ENCODE data around the gene UBQLN4. TPM values are rescaled to one million over a fixed set of nuclear protein-coding genes. Genes with fewer than 3 reads are reported as not detected.

UBQLN4 gene
- total RNA-seq, 1 experiment from 2014 or later = 37.3 TPM

GRCh38 chr1:155993595-155993994, 60.0 kb downstream of the UBQLN4 start:
- ATAC-seq = no peak
- TF ChIP-seq E2F5 (CRISPR knock-in tag; IDR thresholded peaks at IDR 0.05) = no peak
- H3K27ac Mint-ChIP-seq = no peak overlapping the region
- H3K9me3 Mint-ChIP-seq = no peaks in the 10 kb centered on the region
- H3K36me3 Mint-ChIP-seq = no peaks in the 10 kb centered on the region; the same call in 1 of the 2 replicates
- H3K27me3 Mint-ChIP-seq (ENCODE audit: low read depth) = no peaks in the 10 kb centered on the region; the same call in 1 of the 2 replicates
- POLR2A ChIA-PET = interaction anchor here (0.6 kb wide), 1 partner anchor 15 kb away, joined by 4 read pairs; no protein-coding TSS in a partner anchor
- CTCF ChIA-PET = interaction anchor here (0.6 kb wide), 1 partner anchor 136 kb away, joined by 3 read pairs; no protein-coding TSS in a partner anchor
- peaks cover 10% of the 10 kb centered on the region for H3K4me1 Mint-ChIP-seq
- DNase-seq (ENCODE audit: low spot score) = no peak
- H3K4me3 Mint-ChIP-seq = no peak overlapping the region

- Mint-ChIP-seq H3K4me3 (no peak overlapping the region), H3K27me3 (ENCODE audit: low read depth) (no peaks in the 10 kb centered on the region; the same call in 1 of the 2 replicates), H3K27ac (no peak overlapping the region), H3K9me3 (peaks cover 15% of the 10 kb centered on the region), H3K4me1 (peaks cover 23% of the 10 kb centered on the region), H3K36me3 (peaks cover 6% of the 10 kb centered on the region)
- ATAC-seq (no peak), DNase-seq (ENCODE audit: low spot score) (no peak)
- CTCF ChIA-PET = interaction anchor here (0.5 to 4.8 kb wide), 51 partner anchors 9 to 1878 kb away, joined by 3 to 122 read pairs (median 5); partner anchors contain the start of genes ARHGEF2, GON4L, KHDC4 and MEX3A
- TF ChIP-seq FOXJ3 (CRISPR knock-in tag; IDR thresholded peaks at IDR 0.05; ENCODE audit: borderline replicate concordance) (no peak), USF2 (CRISPR knock-in tag; IDR thresholded peaks at IDR 0.05) (no peak), RELA (CRISPR knock-in tag; IDR thresholded peaks at IDR 0.05; ENCODE audit: borderline replicate concordance) (no peak), CREB1 (CRISPR knock-in tag; IDR thresholded peaks at IDR 0.05) (no peak), KAT7 (CRISPR knock-in tag; IDR thresholded peaks at IDR 0.05; ENCODE audit: borderline replicate concordance) (no peak), JUN (CRISPR knock-in tag; IDR thresholded peaks at IDR 0.05) (no peak), ZNF423 (CRISPR knock-in tag; IDR thresholded peaks at IDR 0.05) (no peak), SOX15 (CRISPR knock-in tag; IDR thresholded peaks at IDR 0.05) (no peak), TCF7 (CRISPR knock-in tag; IDR thresholded peaks at IDR 0.05; ENCODE audit: low read depth) (no peak), GTF2I (CRISPR knock-in tag; conservative IDR thresholded peaks at IDR 0.05) (no peak), PRRX2 (CRISPR knock-in tag; IDR thresholded peaks at IDR 0.05) (no peak), NR3C1 (CRISPR knock-in tag; conservative IDR thresholded peaks at IDR 0.05; ENCODE audit: low read depth) (no peak), ZSCAN18 (CRISPR knock-in tag; IDR thresholded peaks at IDR 0.05) (no peak)
- TF ChIP-seq, protein P1, sequence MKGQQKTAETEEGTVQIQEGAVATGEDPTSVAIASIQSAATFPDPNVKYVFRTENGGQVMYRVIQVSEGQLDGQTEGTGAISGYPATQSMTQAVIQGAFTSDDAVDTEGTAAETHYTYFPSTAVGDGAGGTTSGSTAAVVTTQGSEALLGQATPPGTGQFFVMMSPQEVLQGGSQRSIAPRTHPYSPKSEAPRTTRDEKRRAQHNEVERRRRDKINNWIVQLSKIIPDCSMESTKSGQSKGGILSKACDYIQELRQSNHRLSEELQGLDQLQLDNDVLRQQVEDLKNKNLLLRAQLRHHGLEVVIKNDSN (CRISPR knock-in tag; IDR thresholded peaks at IDR 0.05) = no peak
- TF ChIP-seq, protein P2, sequence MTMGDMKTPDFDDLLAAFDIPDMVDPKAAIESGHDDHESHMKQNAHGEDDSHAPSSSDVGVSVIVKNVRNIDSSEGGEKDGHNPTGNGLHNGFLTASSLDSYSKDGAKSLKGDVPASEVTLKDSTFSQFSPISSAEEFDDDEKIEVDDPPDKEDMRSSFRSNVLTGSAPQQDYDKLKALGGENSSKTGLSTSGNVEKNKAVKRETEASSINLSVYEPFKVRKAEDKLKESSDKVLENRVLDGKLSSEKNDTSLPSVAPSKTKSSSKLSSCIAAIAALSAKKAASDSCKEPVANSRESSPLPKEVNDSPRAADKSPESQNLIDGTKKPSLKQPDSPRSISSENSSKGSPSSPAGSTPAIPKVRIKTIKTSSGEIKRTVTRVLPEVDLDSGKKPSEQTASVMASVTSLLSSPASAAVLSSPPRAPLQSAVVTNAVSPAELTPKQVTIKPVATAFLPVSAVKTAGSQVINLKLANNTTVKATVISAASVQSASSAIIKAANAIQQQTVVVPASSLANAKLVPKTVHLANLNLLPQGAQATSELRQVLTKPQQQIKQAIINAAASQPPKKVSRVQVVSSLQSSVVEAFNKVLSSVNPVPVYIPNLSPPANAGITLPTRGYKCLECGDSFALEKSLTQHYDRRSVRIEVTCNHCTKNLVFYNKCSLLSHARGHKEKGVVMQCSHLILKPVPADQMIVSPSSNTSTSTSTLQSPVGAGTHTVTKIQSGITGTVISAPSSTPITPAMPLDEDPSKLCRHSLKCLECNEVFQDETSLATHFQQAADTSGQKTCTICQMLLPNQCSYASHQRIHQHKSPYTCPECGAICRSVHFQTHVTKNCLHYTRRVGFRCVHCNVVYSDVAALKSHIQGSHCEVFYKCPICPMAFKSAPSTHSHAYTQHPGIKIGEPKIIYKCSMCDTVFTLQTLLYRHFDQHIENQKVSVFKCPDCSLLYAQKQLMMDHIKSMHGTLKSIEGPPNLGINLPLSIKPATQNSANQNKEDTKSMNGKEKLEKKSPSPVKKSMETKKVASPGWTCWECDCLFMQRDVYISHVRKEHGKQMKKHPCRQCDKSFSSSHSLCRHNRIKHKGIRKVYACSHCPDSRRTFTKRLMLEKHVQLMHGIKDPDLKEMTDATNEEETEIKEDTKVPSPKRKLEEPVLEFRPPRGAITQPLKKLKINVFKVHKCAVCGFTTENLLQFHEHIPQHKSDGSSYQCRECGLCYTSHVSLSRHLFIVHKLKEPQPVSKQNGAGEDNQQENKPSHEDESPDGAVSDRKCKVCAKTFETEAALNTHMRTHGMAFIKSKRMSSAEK (CRISPR knock-in tag; IDR thresholded peaks at IDR 0.05; ENCODE audit: borderline replicate concordance) = no peak
- TF ChIP-seq, protein P3, sequence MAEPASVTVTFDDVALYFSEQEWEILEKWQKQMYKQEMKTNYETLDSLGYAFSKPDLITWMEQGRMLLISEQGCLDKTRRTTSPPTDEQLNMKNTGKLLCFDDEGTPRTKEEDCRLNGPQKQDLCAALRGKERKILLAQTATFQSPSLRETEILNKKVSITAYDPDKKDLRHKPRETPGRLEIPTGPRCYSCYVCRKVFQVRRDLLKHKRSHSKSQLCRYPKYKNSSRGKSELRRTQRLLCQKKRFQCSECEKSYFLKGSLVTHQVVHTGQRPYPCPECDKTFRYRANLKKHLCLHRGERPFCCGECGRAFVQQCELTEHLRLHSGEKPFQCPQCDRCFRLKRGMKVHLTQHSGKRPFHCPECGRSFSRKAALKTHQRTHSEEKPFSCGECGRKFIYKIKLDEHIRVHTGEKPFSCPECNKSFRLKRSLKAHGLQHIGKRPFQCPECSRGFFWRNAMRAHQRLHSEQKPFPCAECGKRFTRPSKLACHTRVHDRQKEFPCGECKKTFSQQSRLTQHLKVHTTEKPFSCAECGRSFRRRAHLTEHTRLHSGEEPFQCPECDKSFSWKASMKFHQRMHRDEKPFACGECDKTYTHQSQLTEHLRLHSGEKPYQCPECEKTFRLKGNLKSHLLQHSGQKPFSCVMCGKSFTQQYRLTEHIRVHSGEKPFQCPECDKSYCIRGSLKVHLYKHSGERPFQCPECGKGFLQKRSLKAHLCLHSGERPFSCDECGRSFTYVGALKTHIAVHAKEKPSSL (CRISPR knock-in tag; conservative IDR thresholded peaks at IDR 0.05) = no peak
- POLR2A ChIA-PET = interaction anchor here (1.0 kb wide), 3 partner anchors 12 to 22 kb away, joined by 3 to 9 read pairs (median 4); partner anchors contain the start of gene ARHGEF2
Observed at GRCh38 chr1:155990005-155990739, 63.4 kb downstream of the UBQLN4 start.

Measured in WTC11 (cell line).